Panc1 (cell line): ENCODE measurements around the gene PSMB8. TPM values are rescaled to one million over a fixed set of nuclear protein-coding genes. Genes with fewer than 3 reads are reported as not detected.
"Not testable (repeated sequence)": the region's sequence is repeated elsewhere in the genome, so short reads cannot be mapped to it uniquely, and the experiment has no call there.

Experiments used
- ATAC-seq: fragments of 200-7000 bp; cut with Tn5 transposase; 2 replicates; pipeline ENCODE4 v1.9.1; 2020; ENCODE audit warnings: mild to moderate bottlenecking, moderate library complexity
- BruUV-seq: library from RNA; stranded (reverse); fragments of 400-500 nt; replicated peaks from 2 replicates; lab custom pipeline; 2021; lab: Mats Ljungman, UMichigan
- CTCF ChIA-PET: fragments of 300-600 bp; sonication (Branson Sonifier 250); formaldehyde crosslinking; loops from one replicate; lab custom pipeline; 2022; ENCODE audit warnings: antibody characterized with exemption; lab: Charles Lee
- POLR2A ChIA-PET: fragments of 300-600 bp; sonication (Branson Sonifier 250); formaldehyde crosslinking; loops from one replicate; lab custom pipeline; 2022; ENCODE audit warnings: antibody characterized with exemption; lab: Charles Lee
- DNase-seq: peaks from one replicate; pipeline ENCODE4 v3.0.0-alpha.2; 2010; ENCODE audit warnings: low read depth, low spot score
- H3K27ac ChIP-seq: 2 replicates; pipeline ENCODE4 v1.5.1; 2011; ENCODE audit warnings: mild to moderate bottlenecking, low read length, inconsistent platforms
- H3K27me3 ChIP-seq: fragments of 200-500 bp; sonication (Bioruptor generic); 2 replicates; pipeline ENCODE4 v1.6.0; 2014; ENCODE audit warnings: low read length, inconsistent platforms; ENCODE audit not compliant: control insufficient read depth, insufficient read depth
- H3K36me3 ChIP-seq: fragments of 200-500 bp; sonication (Bioruptor generic); 2 replicates; pipeline ENCODE4 v1.5.1; 2014; ENCODE audit warnings: inconsistent platforms, mild to moderate bottlenecking, low read length, moderate library complexity; ENCODE audit not compliant: control insufficient read depth, insufficient read depth
- H3K4me1 ChIP-seq: 2 replicates; pipeline ENCODE4 v1.5.1; 2011; ENCODE audit warnings: inconsistent platforms, mild to moderate bottlenecking, low read length, moderate library complexity; ENCODE audit not compliant: control insufficient read depth, insufficient read depth
- H3K4me3 ChIP-seq, 2 experiments: 2 replicates each; pipeline ENCODE4 v1.5.1; 2011 to 2012; ENCODE audit warnings: low read depth in 2 of 2, low read length in 2 of 2, mild to moderate bottlenecking in 2 of 2, inconsistent platforms in 1 of 2, moderate library complexity in 1 of 2
- H3K9me3 ChIP-seq: fragments of 200-500 bp; sonication (Bioruptor generic); 2 replicates; pipeline ENCODE4 v1.5.1; 2014; ENCODE audit warnings: low read depth, mild to moderate bottlenecking, inconsistent platforms, low read length, moderate library complexity; ENCODE audit not compliant: control insufficient read depth, insufficient read depth
- POLR2AphosphoS5 ChIP-seq: IDR thresholded peaks from 2 replicates; pipeline ENCODE4 v1.6.1; 2012; ENCODE audit warnings: mild to moderate bottlenecking, low read depth, low read length, moderate library complexity
- SIN3A ChIP-seq: IDR thresholded peaks from 2 replicates; pipeline ENCODE4 v1.6.1; 2012; ENCODE audit warnings: low read depth, mild to moderate bottlenecking, low read length, moderate library complexity, borderline replicate concordance; ENCODE audit not compliant: insufficient read depth
- TCF7L2 ChIP-seq: IDR thresholded peaks from 2 replicates; pipeline ENCODE4 v1.6.1; 2011; ENCODE audit warnings: mild to moderate bottlenecking, low read depth, low read length, inconsistent platforms
- in situ Hi-C: cut with HindIII; loops from 2 replicates; pipeline ENCODE4 v1.10.0; 2016; ENCODE audit warnings: low sequenced_read_pairs, low pct_unique_long_range_greater_than_20kb
- intact Hi-C: fragments of 100-400 bp; cut with micrococcal nuclease; formaldehyde crosslinking; loops from one replicate; pipeline ENCODE4 v1.10.0; 2022; ENCODE audit not compliant: unreplicated experiment
- total RNA-seq: library from RNA; stranded (reverse); gene quantifications from one replicate; pipeline ENCODE4 v1.2.1, GENCODE V29; 2021; ENCODE audit not compliant: unreplicated experiment
- TF ChIP-seq, protein P1 (sequence below): fragments of 450-650 bp; IDR thresholded peaks from 2 replicates; pipeline ENCODE4 v1.5.1; 2017; ENCODE audit warnings: mild to moderate bottlenecking
- TF ChIP-seq, protein P2 (sequence below), 2 experiments: IDR thresholded peaks; 2 replicates each; pipeline ENCODE4 v1.6.1; 2011 to 2012; ENCODE audit warnings: low read depth in 2 of 2, control low read depth in 1 of 2, low read length in 1 of 2, mild to moderate bottlenecking in 1 of 2, moderate library complexity in 1 of 2; ENCODE audit not compliant: insufficient read depth in 1 of 2

The PSMB8 gene
- total RNA-seq, 1 experiment from 2014 or later = 43.8 TPM

DNA sequence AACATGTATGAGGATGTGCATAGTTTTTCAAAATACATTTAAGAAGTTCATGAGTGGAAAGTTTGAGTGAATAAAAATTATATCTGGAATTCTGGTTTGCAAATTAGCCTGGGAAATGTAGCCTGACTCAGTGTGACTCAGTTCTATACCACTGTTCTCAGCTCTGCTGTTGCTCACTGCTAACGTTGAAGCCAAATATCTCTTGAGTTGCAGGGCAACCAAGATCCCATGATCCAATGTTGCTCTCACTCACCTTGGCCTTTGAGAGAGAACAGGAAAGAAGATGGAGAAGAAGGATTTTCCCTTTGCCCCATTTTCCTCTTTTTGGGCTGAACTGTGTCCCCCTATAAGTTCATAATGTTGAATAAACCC is 39.0 kb upstream of the PSMB8 start:
- Histone ChIP-seq H3K9me3 (no peaks in the 10 kb centered on the region), H3K4me3 (no peak overlapping the region), H3K27me3 (no peaks in the 10 kb centered on the region), H3K27ac (no peak overlapping the region), H3K36me3 (no peaks in the 10 kb centered on the region), H3K4me1 (no peaks in the 10 kb centered on the region)
- ChIA-PET CTCF (interaction anchor here (0.6 kb wide), 1 partner anchor 11 kb away, joined by 3 read pairs; no protein-coding TSS in a partner anchor), POLR2A (no interaction called here)
- TF ChIP-seq, protein P1, sequence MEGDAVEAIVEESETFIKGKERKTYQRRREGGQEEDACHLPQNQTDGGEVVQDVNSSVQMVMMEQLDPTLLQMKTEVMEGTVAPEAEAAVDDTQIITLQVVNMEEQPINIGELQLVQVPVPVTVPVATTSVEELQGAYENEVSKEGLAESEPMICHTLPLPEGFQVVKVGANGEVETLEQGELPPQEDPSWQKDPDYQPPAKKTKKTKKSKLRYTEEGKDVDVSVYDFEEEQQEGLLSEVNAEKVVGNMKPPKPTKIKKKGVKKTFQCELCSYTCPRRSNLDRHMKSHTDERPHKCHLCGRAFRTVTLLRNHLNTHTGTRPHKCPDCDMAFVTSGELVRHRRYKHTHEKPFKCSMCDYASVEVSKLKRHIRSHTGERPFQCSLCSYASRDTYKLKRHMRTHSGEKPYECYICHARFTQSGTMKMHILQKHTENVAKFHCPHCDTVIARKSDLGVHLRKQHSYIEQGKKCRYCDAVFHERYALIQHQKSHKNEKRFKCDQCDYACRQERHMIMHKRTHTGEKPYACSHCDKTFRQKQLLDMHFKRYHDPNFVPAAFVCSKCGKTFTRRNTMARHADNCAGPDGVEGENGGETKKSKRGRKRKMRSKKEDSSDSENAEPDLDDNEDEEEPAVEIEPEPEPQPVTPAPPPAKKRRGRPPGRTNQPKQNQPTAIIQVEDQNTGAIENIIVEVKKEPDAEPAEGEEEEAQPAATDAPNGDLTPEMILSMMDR = no peak
- TF ChIP-seq TCF7L2 (no peak), POLR2AphosphoS5 (no peak), SIN3A (no peak)
- TF ChIP-seq, protein P2, sequence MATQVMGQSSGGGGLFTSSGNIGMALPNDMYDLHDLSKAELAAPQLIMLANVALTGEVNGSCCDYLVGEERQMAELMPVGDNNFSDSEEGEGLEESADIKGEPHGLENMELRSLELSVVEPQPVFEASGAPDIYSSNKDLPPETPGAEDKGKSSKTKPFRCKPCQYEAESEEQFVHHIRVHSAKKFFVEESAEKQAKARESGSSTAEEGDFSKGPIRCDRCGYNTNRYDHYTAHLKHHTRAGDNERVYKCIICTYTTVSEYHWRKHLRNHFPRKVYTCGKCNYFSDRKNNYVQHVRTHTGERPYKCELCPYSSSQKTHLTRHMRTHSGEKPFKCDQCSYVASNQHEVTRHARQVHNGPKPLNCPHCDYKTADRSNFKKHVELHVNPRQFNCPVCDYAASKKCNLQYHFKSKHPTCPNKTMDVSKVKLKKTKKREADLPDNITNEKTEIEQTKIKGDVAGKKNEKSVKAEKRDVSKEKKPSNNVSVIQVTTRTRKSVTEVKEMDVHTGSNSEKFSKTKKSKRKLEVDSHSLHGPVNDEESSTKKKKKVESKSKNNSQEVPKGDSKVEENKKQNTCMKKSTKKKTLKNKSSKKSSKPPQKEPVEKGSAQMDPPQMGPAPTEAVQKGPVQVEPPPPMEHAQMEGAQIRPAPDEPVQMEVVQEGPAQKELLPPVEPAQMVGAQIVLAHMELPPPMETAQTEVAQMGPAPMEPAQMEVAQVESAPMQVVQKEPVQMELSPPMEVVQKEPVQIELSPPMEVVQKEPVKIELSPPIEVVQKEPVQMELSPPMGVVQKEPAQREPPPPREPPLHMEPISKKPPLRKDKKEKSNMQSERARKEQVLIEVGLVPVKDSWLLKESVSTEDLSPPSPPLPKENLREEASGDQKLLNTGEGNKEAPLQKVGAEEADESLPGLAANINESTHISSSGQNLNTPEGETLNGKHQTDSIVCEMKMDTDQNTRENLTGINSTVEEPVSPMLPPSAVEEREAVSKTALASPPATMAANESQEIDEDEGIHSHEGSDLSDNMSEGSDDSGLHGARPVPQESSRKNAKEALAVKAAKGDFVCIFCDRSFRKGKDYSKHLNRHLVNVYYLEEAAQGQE (IDR thresholded peaks at IDR 0.05; ENCODE audit: insufficient read depth in 1 of 2, low read depth in 2 of 2, low read length in 1 of 2) = no peak
- no TSS peak for BruUV-seq
- ATAC-seq = no peak
- in situ Hi-C loops = no loop called here
- no peak for DNase-seq
- intact Hi-C loops = no loop called here

DNA sequence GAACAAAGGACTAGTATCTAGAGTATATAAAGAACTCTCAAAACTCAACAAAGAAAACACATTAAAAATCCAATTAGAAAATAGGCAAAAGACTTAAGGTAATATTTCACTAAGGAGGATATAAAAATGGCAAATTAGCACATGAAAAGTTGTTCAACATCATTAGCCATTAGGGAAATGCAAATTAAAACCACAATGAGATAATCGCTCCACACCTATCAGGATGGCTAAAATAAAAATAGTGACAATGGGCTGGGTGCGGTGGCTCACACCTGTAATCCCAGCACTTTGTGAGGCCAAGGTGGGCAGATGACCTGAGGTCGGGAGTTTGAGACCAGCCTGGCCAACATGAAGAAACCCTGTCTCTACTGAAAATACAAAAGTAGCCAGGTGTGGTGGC is 37.1 kb upstream of the PSMB8 start:
- BruUV-seq, in situ Hi-C loops, DNase-seq, ATAC-seq, H3K36me3 ChIP-seq, H3K27me3 ChIP-seq, H3K9me3 ChIP-seq, H3K27ac ChIP-seq, intact Hi-C loops, POLR2A ChIA-PET, H3K4me3 ChIP-seq, H3K4me1 ChIP-seq: not testable (repeated sequence)
- CTCF ChIA-PET = interaction anchor here (0.7 kb wide), 1 partner anchor 104 kb away, joined by 4 read pairs; no protein-coding TSS in a partner anchor

DNA sequence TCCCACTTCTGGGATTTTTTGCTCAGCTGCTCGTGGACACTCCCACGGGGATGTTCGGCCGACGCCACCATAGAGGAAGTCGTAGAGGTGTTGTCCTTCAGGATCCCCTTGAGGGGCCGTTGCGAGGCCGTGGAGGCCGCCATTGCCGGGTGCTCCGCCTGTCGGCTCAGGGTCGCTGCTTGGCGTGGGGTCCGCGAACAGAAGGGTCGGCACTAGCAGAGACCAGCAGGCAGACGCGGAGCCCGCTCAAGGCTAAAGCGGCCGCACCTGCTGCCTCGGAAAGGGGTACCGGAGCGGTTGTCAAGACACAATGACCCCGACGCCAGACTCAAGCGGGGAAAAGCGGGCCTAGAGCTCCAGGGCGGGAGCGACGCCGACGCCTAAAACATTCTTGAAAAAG is 35.8 kb upstream of the PSMB8 start:
- POLR2A ChIA-PET = no interaction called here
- Histone ChIP-seq H3K36me3 (no peaks in the 10 kb centered on the region), H3K9me3 (no peaks in the 10 kb centered on the region), H3K27me3 (peaks cover 5% of the 10 kb centered on the region), H3K4me3 (no peak overlapping the region), H3K4me1 (no peaks in the 10 kb centered on the region), H3K27ac (no peak overlapping the region)
- CTCF ChIA-PET = interaction anchor here (0.7 kb wide), 1 partner anchor 240 kb away, joined by 5 read pairs; no protein-coding TSS in a partner anchor
- TF ChIP-seq SIN3A (no peak), TCF7L2 (no peak), POLR2AphosphoS5 (no peak)
- TF ChIP-seq, protein P2 (IDR thresholded peaks at IDR 0.05; ENCODE audit: insufficient read depth in 1 of 2, low read depth in 2 of 2, low read length in 1 of 2) = no peak
- TF ChIP-seq, protein P1 = no peak
- no TSS peak for BruUV-seq
- in situ Hi-C loops (no loop called here), intact Hi-C loops (no loop called here)
- no peak for DNase-seq
- no peak for ATAC-seq
